GM19324 (cell line): Measurements from ENCODE around the gene PRSS1.
"Not testable (repeated sequence)": the region's sequence is repeated elsewhere in the genome, so short reads cannot be mapped to it uniquely, and the experiment has no call there.

Experiments used
- ATAC-seq: cut with Tn5 transposase; IDR thresholded peaks from one replicate; pipeline ENCODE4 v1.9.1; 2021; ENCODE audit warnings: mild to moderate bottlenecking, moderate library complexity; ENCODE audit not compliant: unreplicated experiment, low FRiP score

Gene PRSS1

DNA sequence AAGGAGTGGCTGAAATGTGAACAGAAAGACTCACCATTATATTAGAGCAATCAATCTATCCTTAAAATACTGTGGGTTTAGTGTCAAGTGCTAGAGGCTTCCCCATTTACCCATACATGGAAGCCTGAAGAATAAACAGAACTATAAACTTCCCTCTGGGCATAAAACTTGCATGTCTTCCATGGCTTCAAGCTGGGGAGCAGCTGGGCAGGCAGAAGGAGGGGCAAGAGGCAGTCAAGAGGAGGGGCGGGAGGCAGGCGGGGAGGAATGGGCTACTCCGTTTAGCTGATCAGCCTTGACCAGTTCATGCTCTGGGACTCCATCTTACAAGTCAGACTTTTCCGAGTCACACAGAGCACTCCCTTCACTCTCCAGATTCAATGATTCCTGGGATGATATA, 3.5 kb upstream of the PRSS1 start:
- ATAC-seq, result no peak

DNA sequence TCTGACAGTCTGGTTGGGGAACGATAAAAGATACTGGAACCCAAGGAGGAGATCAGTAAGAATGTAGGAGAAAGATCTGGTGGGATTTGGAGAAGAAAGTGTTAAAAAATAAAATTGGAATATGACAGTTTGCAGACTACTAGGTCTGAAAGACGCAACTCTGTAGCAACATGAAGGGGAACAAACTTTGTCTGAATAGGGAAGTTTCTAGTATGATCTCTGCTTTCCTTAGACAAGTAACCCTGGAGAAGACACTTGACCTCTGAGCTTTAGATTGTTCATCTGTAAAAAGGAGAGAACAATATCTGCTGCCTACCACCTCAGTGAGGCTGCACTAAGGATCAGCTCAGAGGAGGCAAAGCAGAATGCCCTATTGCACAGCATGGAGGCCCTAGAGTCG, 3.0 kb upstream of the PRSS1 start:
- ATAC-seq, result no peak

DNA sequence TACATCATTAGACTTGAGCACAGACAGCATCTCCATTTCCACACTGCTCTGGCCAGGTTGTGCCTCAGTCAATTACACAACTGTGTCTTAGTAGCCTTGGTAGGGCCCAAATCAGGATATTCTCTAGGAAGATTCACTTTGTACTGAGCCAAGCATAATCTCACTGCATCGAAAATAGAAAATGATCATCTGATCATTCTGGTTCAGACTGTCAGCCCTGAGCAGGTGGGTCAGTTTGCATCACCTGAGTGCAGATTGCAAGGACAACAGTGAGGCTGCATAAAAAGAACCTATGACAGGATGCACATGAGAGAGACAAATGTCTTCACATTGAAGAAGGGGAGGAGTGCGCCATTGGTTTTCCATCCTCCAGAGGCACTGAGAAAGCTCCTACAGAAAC, 862 bp upstream of the PRSS1 start:
- ATAC-seq, result not testable (repeated sequence)

DNA sequence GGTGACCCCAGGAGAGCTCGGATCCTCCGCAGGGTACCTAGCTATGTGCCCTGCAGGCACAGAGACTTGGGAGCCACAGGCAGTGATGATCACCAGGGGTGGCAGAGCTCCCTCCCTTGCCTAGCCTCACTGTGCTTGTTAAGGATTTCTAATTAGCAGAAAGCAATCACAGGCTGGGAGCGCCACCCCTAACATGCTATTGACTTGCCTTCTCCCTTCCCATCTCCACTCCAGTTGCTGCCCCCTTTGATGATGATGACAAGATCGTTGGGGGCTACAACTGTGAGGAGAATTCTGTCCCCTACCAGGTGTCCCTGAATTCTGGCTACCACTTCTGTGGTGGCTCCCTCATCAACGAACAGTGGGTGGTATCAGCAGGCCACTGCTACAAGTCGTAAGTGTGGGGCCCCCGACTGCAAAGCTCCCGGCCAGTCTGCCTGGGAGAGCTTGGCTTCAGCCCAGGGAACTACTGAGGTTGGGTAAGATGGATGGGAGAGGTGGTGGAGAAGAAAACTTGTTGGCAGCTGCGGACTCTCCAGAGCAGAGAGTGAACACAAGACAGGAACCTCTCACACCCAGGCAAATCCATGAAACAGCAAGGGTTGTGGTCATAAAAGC, 1.2 kb downstream of the PRSS1 start:
- no peak for ATAC-seq

DNA sequence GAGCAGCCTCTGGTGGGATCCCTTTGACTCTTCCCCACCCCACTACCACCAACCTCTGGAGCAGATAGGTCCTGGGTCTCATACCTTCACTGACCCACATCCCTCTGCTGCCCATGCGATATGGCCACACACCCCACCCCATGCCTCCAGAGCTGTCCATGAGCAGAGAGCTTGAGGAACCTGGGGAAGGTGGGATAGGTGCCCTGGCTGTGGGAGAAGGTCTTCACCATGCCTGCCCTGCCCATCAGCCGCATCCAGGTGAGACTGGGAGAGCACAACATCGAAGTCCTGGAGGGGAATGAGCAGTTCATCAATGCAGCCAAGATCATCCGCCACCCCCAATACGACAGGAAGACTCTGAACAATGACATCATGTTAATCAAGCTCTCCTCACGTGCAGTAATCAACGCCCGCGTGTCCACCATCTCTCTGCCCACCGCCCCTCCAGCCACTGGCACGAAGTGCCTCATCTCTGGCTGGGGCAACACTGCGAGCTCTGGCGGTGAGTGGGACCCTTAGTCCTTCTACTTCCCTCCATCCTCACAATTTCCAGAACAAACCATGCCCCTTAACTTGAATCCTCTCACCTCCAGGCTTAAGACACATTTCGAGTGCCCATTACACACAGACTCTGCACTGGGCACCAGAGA, 2.4 kb downstream of the PRSS1 start:
- ATAC-seq, result not testable (repeated sequence)

DNA sequence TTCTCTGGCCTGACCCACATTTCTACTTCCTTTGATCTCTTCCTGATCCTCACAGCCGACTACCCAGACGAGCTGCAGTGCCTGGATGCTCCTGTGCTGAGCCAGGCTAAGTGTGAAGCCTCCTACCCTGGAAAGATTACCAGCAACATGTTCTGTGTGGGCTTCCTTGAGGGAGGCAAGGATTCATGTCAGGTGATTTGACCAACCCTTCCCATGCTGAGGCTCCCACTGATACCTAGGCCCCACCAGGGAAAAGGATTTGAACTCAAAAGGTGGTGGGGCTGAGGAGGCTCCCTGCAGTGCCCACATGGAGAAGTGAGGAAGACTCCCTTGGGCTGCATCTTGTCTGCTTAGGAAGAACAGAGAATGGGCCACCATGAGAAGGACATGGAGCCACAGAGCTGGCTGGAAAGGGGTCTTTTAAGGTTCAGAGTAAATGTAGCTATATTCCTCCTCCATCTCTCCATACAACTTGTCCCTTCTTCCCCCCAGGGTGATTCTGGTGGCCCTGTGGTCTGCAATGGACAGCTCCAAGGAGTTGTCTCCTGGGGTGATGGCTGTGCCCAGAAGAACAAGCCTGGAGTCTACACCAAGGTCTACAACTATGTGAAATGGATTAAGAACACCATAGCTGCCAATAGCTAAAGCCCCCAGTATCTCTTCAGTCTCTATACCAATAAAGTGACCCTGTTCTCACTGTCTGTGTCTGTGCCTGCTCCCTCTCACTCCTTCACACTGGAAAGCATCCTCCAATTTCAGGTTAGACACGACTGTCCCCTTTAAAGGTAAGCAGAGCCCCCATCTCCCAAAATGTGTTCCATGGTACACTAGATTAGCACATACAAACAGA, 3.3 kb downstream of the PRSS1 start:
- ATAC-seq, result no peak

DNA sequence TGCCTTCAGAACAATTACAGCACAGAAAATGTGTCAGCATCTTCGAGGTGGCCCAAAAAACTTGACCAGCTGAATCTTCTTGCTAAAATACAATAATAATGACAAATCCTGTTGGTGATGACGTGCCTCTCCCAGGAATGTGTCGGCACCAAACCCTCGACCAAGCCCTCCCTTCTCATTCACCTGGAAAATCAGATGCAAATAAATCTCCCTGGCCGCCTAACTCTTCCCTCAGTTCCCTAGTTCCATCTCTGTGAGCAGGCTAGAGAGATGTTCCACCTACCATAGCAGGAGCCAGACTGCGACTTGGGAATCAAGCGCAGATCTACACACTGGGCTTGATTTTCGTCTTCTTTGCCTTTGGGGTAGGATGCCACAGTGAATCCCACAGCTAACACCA, 4.1 kb downstream of the PRSS1 start:
- no peak for ATAC-seq

DNA sequence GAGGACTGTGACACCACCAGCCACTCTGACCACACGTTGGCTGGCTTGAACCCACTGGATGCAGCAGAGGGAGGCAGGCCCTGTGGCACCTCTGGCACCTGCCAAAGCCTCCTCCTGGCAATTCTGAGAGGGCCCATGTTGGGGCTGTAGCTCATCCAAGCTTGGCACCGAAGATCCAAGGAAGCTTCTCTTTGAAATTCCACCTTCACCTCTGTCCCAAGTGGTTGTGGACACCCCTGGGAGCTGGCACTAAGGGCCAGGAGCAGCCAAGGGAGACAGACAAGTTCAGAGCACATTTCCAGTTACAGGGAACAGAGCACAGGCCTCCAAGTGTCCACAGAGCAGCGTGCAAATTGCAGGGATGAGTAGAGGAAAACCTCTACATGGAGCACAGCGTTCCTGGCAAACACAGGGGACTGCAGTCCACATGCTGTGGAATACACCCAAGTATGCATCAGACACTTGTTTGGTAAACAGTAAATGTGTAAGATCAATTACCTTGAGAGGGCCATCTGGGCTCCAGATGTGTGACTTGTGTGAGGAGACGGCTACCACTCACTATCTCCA, 4.7 kb downstream of the PRSS1 start:
- not testable (repeated sequence) for ATAC-seq

DNA sequence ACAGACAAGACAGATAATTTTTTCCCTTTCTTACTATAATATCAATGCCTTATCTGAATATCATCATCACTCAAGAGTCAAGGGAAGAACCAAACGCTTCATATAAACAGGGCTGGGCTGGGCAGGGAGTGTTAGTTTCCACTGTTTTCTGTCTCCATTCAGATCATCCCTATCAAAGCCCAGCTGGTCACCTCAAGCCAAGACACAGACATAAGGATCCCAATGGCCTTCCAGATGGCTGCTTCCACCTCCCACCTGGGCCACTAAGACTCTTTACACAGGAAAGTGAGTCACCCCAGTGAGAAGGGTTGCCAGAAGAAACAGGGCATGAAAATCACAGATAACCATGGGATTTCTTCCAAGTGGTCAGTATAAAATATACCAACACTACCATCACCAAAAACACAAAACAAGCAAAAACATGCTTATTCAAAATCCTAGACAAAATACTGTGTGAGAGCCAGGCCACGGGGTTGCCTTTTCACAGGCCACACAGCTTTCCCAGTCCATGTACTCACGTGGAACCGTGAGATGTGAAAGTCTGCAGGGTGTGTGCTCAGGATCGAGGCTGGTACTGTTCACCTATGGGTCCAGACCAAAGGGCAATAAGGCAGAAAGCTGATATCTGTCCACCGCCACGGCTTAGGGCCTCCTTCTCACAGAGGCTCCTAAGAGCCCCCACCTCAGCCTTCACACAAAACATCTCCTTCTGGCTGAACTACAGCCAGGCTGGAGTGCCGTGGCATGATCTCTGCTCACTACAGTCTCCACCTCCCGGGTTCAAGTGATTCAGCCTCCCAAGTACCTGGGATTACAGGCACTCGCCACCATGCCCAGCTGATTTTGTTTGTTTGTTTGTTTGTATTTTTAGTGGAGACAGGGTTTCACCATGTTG, 5.7 kb downstream of the PRSS1 start:
- ATAC-seq, result no peak

DNA sequence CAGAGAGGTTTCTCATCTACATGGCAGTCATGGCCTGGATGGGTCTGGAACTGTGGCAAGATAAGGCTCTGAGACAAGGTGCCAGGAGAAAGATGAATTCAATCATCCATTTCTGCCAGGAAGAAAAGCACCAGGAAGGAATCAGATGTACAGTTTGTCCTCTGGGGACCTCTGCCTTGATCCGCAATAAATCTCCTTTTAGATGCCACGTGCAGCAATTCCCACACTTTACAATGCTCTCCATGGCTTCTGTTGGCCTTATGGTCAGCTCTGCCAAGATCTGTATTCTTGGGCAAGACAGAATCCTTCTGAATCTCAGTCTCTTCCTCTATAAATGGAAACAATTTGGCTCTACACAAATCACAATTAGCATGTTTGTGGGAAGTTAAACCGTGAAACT, 9.0 kb downstream of the PRSS1 start:
- ATAC-seq, result not testable (repeated sequence)

DNA sequence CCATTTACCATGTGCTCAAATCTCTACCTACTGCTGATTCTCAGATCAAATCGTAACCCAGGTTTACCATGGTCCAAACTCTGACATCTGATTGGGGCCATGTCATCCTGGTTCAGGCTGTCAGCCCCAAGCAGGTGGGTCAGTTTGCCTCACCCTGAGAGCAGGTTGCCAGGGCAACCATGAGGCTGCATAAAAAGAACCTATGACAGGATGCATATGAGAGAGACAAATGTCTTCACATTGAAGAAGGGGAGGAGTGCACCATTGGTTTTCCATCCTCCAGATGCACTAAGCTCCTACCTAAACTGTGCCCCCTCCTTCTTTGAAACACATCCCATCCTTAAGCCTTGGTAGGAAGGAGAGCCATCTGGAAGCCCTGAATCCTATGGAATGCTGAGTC, 10.2 kb downstream of the PRSS1 start:
- ATAC-seq, result no peak

DNA sequence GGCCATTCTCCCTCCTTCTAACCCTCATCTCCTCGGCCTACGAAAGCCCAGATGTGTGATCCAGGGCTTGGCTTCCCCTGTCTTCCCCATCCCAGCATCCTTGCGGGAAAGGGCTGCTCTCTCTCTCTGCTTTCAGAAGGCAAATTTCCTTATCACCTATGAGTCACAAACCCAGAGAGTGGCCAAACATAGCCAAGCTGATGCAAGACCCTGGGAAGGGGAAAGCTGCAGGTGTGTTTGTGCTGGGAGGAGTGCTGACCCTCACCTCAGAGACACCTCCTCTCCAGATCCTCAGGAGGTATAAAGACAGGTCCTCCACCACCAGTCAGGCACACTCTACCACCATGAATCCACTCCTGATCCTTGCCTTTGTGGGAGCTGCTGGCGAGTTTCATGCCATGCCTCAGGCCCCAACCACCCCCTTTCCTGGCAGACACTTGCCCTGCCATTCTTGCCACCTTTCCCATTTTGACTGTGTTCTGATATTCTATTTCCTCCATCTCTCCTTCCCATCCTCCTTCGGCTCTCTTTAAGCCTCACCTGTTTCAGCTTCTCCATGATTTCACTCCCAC, 10.9 kb downstream of the PRSS1 start:
- ATAC-seq, result no peak

DNA sequence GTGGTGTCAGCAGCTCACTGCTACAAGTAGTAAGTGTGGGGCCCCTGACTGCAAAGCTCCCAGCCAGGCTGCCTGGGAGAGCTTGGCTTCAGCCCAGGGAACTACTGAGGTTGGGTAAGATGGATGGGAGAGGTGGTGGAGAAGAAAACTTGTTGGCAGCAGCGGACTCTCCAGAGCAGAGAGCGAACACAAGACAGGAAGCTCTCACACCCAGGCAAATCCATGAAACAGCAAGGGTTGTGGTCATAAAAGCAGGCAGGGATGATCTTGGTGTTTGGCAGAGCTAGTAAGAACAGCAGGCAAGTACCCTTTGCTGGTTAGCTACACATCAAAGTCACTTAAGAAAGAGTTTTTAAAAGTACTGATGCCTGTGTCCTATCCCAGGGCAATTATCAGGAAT, 12.3 kb downstream of the PRSS1 start:
- ATAC-seq, result not testable (repeated sequence)

DNA sequence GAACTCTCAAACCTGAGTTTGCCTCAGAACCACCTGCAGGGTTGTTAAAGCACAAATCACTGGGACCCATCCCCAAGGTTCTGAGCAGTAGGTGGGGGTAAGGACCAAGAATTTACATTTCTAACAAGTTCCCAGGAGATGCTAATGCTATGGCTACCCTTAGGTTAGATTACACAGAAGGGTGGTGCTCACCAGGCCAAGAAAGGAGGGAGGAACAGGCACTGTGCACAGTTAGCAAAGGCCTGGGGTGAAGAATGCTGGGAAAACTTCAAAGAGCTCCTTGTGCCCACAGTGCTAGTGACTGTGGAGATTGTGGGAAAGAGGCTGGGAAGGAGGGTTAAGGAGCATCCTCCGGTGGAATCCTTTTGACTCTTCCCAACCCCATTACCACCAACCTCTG, 12.8 kb downstream of the PRSS1 start:
- ATAC-seq, result no peak

DNA sequence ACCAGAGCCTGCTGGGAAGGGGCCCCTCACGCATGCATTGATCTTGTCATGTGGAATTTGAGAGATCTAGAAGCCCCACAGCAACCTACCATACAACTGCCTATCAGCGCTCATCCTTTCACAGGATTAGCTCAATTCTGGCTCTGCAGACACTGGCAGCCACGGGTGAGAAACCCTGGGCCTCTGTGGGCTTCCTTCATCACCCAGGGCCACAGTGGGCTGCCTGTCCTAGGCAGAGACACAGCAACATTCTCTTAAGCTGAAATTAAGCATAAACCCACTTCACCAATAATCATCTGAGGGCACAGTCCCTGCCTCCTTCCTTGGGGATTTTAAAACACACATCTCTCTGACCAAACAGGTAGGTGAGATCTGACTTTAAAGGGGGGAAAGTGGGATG, 18.2 kb downstream of the PRSS1 start:
- no peak for ATAC-seq

DNA sequence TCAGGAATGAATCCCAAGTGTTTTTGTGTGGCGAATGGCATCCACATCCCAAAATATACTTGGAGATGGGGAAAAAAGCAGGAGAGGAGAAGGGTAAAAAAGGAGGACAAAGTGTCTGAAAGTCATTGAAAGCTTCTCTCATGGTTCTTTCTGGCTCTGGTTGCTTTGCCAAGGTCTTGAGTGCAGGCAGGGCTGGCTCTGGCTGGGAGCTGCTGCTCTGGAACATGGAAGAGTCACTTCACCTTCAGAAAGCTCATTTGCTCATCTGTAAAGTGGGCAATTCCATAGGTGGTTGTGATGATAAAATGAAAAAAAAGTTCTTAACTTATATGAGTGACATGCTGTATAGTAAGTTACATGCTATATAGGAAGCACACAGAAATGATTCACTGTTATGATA, 18.6 kb downstream of the PRSS1 start:
- no peak for ATAC-seq

DNA sequence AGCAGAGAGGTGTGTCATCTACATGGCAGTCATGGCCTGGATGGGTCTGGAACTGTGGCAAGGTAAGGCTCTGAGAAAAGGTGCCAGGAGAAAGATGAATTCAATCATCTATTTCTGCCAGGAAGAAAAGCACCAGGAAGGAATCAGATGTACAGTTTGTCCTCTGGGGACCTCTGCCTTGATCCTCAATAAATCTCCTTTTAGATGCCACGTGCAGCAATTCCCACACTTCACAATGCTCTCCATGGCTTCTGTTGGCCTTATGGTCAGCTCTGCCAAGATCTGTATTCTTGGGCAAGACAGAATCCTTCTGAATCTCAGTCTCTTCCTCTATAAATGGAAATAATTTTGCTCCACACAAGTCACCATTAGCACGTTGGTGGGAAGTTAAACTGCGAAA, 19.6 kb downstream of the PRSS1 start:
- ATAC-seq, result not testable (repeated sequence)

DNA sequence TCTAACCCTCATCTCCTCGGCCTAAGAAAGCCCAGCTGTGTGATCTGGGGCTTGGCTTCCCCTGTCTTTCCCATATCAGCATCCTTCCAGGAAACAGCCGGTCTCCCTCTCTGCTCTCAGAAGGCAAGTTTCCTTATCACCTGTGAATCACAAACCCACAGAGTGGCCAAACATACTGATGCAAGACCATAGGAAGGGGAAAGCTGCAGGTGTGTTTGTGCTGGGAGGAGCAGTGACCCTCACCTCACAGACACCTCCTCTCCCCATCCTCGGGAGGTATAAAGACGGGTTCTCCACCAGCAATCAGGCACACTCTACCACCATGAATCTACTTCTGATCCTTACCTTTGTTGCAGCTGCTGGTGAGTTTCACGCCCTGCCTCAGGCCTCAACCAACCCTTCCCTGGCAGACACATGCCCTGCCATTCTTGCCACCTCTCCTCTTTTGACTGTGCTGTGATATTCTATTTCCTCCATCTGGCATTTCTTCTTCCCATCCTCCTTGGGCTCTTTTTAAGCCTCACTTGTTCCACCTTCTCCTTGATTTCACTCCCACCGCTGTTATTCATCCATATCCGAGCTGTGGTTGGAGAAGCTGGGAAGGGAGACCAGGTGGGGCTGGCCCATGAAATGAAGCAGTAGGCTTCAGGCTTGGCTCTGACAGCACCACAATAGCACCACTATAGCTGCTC, 21.5 kb downstream of the PRSS1 start, which contains the start of gene PRSS2:
PRSS2 (plus strand) TSS at position 310 of the 692 bp plus-strand sequence; CDS start at position 323, 13 bp downstream.
- ATAC-seq, result no peak

DNA sequence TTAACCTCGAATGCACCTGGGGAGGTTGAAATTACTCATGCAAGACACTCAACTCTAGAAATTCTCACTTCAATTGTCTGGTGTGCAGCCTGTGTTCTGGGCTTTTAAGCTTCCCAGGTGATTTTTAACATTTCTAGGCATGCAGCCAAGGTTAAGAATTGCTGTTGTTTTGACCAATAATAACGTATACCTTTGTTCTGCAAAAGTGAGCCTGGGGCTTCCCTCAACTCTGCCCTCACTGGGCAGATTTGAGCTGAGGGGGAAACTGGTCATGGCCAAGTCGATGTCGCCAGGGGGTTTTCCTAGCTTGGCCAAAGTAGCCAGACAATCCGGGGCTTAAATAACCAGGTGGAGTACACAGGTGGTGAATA, 22.1 kb downstream of the PRSS1 start:
- ATAC-seq, result peak; percentile 90
